NCI-H748 treated with DMSO at 0.1 percent for 48 hours (cell line): Measurements from ENCODE around the gene ODAD3.

Experiments
- DNase-seq: peaks from one replicate; lab custom pipeline; 2025; lab: John Stamatoyannopoulos, UW

The ODAD3 gene

DNA sequence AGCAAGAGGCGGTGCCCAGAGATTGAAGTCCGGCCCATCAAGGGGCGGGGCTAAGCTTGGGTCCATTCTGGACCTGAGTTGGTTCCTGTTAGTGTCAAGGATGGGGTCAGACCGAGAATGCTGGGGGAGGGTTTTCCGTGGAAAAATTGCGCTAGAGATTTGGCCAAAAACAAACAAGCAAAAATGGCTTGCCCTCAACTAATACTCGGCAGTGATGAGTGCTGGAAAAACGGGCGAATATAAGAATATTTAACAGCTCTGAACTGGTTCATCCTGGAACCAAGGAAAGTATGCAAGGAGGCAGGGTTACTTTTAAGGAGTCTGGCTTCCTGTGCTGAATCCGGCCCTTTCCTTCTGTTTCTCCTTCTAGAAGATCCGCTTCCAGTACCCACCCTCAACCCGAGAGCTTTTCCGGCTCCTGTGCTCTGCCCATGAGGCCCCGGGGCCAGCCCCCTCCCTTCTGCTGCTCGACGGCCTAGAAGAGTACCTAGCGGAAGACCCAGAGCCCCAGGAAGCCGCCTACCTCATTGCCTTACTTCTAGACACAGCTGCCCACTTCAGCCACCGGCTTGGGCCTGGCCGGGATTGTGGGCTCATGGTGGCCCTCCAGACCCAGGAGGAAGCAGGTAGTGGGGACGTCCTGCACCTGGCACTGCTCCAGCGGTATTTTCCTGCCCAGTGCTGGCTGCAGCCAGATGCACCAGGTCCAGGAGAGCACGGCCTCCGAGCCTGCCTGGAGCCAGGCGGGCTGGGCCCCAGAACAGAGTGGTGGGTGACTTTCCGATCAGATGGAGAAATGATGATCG lies 59.6 kb downstream of the ODAD3 start:
- DNase-seq, result no peak

DNA sequence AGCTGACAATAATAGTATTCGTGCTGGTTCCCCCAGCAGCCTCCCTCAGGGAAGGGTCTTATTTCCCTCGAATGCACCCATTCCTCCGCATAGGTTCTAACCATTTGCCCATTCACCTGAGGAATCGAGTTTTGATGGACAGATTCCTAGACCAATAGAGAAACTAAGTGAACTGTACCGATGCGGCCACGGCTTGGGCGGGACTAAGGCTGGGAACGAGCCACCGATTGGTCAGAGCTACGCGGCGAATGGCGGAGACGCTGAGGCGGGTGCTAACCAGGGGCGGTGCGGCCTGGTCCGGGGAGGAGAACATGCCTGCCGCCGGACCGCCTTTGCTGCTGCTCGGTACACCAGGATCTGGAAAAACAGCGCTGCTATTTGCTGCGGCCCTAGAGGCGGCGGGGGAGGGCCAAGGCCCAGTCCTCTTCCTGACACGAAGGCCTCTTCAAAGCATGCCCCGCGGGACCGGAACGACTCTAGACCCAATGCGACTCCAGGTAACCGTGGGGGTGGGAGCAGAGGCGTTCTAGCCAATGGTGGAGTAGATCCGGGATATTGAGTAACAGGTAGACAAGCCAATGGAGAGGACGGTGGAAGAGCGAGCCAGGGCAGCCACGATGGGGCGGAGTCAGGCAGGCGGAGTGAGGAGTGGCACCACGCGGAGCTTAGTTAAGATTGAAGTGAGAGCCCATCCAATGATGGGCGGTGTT lies 60.3 kb downstream of the ODAD3 start, which contains the start of gene SWSAP1:
Gene SWSAP1, plus strand, starts transcription at position 234 of the 710 bp plus-strand sequence. Its CDS starts 15 bp downstream, at position 249.
- peak; percentile 97 for DNase-seq

GRCh38 chr19:11373885-11374432 lies 61.0 kb downstream of the ODAD3 start:
- DNase-seq, result peak; percentile 39

DNA sequence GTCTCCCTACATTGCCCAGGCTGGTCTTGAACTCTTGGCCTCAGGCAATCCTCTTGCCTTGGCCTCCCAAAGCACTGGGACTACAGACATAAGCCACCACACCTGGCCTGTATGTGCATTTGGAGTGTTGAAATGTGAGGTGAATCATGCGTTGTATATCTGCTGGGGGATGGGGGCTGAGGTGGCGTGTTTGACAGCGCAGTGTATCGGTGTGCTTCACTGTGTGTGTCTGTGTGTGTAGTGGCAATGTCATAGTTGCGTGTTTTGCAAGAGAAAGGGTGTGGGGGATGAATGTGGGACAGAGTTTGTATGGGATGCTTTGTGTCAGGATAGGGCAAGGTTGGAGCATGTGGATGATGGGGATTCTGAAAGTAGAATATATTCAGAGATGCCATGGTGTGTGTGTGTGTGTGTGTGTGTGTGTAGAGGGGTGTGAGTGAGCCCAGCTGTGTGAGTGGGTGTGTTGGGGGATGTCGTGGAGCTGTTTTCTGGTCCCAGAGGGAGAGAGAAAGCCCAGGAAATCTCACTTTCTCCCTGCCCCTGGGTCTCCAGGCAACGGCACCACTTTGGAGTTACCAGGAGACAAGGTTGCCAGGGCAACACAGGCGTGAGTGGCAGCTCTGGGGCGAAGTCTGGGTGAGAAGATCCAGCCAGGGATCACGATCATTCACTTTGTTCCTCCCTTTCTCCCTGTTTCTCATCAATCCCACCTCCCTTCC lies 61.6 kb downstream of the ODAD3 start:
- DNase-seq, result peak; percentile 68

GRCh38 chr19:11370744-11371143 lies 64.2 kb downstream of the ODAD3 start:
- DNase-seq, result no peak
